ENCODE data around the gene ATP10A. TPM values are rescaled to one million over a fixed set of nuclear protein-coding genes. Genes with fewer than 3 reads are reported as not detected.

ATP10A gene
- total RNA-seq, 2 donors from 2014 or later: 2.4 to 5.1 TPM

GRCh38 chr15:25717457-25718168 lies 145.5 kb downstream of the ATP10A start:
- intact Hi-C loops (cut with DNase I): no loop called here
- ATAC-seq: peak in 1 of 2 donors; percentile 21
- DNase-seq: no peak

- DNase-seq (no peak), ATAC-seq (no peak)
- intact Hi-C loops (cut with DNase I): no loop called here
Observed at GRCh38 chr15:25717127-25717456, 146.0 kb downstream of the ATP10A start.

- DNase-seq: no peak
- ATAC-seq: no peak
- intact Hi-C loops (cut with DNase I): no loop called here
Observed at GRCh38 chr15:25716414-25717126, 146.6 kb downstream of the ATP10A start.

- intact Hi-C loops (cut with DNase I): no loop called here
- DNase-seq: no peak
- ATAC-seq: no peak
Observed at GRCh38 chr15:25715536-25716413, 147.4 kb downstream of the ATP10A start.

- DNase-seq: no peak
- intact Hi-C loops (cut with DNase I): no loop called here
Observed at GRCh38 chr15:25714538-25714840, 148.6 kb downstream of the ATP10A start.

GRCh38 chr15:25713736-25714537 lies 149.2 kb downstream of the ATP10A start:
- ATAC-seq (no peak), DNase-seq (no peak)
- intact Hi-C loops (cut with DNase I): no loop called here

More at GRCh38 chr15:25714538-25714840, 148.6 kb downstream of the ATP10A start:
- no peak for ATAC-seq

GRCh38 chr15:25712961-25713355 lies 150.2 kb downstream of the ATP10A start:
- DNase-seq: no peak
- intact Hi-C loops (cut with DNase I): no loop called here
- ATAC-seq: no peak

- ATAC-seq (no peak), DNase-seq (no peak)
- intact Hi-C loops (cut with DNase I): no loop called here
Observed at GRCh38 chr15:25712192-25712960, 150.8 kb downstream of the ATP10A start.

GRCh38 chr15:25711691-25712090 lies 151.4 kb downstream of the ATP10A start:
- ATAC-seq (no peak), DNase-seq (no peak)
- intact Hi-C loops (cut with DNase I): no loop called here

- DNase-seq: no peak
- intact Hi-C loops (cut with DNase I): no loop called here
- no peak for ATAC-seq
Observed at GRCh38 chr15:25711164-25711563, 152.0 kb downstream of the ATP10A start.

- intact Hi-C loops (cut with DNase I): no loop called here
- ATAC-seq (peak; percentile 59 to 78), DNase-seq (peak; percentile 54)
Observed at GRCh38 chr15:25710184-25710583, 152.9 kb downstream of the ATP10A start.

- intact Hi-C loops (cut with DNase I): no loop called here
- ATAC-seq: no peak
- DNase-seq: no peak
Observed at GRCh38 chr15:25709437-25710159, 153.5 kb downstream of the ATP10A start.

- intact Hi-C loops (cut with DNase I): no loop called here
- ATAC-seq: no peak
Observed at GRCh38 chr15:25708391-25708790, 154.7 kb downstream of the ATP10A start.

GRCh38 chr15:25707656-25708365 lies 155.3 kb downstream of the ATP10A start:
- intact Hi-C loops (cut with DNase I): no loop called here
- DNase-seq: no peak
- ATAC-seq: no peak

More at GRCh38 chr15:25708391-25708790, 154.7 kb downstream of the ATP10A start:
- no peak for DNase-seq

GRCh38 chr15:25706176-25706955 lies 156.8 kb downstream of the ATP10A start:
- intact Hi-C loops (cut with DNase I): no loop called here
- DNase-seq (no peak), ATAC-seq (no peak)

- intact Hi-C loops (cut with DNase I): no loop called here
- DNase-seq: no peak
- no peak for ATAC-seq
Observed at GRCh38 chr15:25705433-25706115, 157.6 kb downstream of the ATP10A start.
